Measurements from ENCODE around the gene TUNAR.

The TUNAR gene

GRCh38 chr14:95931384-95931783, 54.8 kb downstream of the TUNAR start:
- Histone ChIP-seq H3K27ac (ENCODE audit: low read depth, low read length, poor library complexity, severe bottlenecking) (no peak overlapping the region), H3K4me3 (ENCODE audit: low read depth, low read length, poor library complexity, severe bottlenecking) (no peak overlapping the region), H3K9ac (ENCODE audit: low read length) (no peak overlapping the region), H2AFZ (ENCODE audit: low read length) (no peak overlapping the region), H4K20me1 (ENCODE audit: insufficient read depth, low read length) (no peaks in the 10 kb centered on the region), H3K4me1 (ENCODE audit: insufficient read depth, low read length, severe bottlenecking) (no peaks in the 10 kb centered on the region), H3K9me2 (ENCODE audit: low read depth, low read length) (no peaks in the 10 kb centered on the region), H3K27me3 (ENCODE audit: insufficient read depth, low read length) (no peaks in the 10 kb centered on the region), H3K4me2 (ENCODE audit: low read length) (no peak overlapping the region), H3K79me2 (ENCODE audit: insufficient read depth, low read length) (no peaks in the 10 kb centered on the region), H3K36me3 (ENCODE audit: insufficient read depth, low read length) (no peaks in the 10 kb centered on the region), H3F3A (ENCODE audit: insufficient read depth, low read length) (no peaks in the 10 kb centered on the region), H3K9me3 (ENCODE audit: low read length) (no peaks in the 10 kb centered on the region)
- TF ChIP-seq EZH2 (IDR thresholded peaks at IDR 0.05; ENCODE audit: borderline replicate concordance, low read length), result no peak
- no peak for TF ChIP-seq CTCF (IDR thresholded peaks at IDR 0.05; ENCODE audit: low read length)

GRCh38 chr14:95935228-95935822, 58.7 kb downstream of the TUNAR start:
- H3K36me3 ChIP-seq (ENCODE audit: insufficient read depth, low read length), result no peaks in the 10 kb centered on the region
- H3K9me3 ChIP-seq (ENCODE audit: low read length), result no peaks in the 10 kb centered on the region
- no peak overlapping the region for H2AFZ ChIP-seq (ENCODE audit: low read length)
- H3K9ac ChIP-seq (ENCODE audit: low read length), result no peak overlapping the region
- no peaks in the 10 kb centered on the region for H3K27me3 ChIP-seq (ENCODE audit: insufficient read depth, low read length)
- H3K27ac ChIP-seq (ENCODE audit: low read depth, low read length, poor library complexity, severe bottlenecking), result no peak overlapping the region
- no peaks in the 10 kb centered on the region for H4K20me1 ChIP-seq (ENCODE audit: insufficient read depth, low read length)
- no peaks in the 10 kb centered on the region for H3F3A ChIP-seq (ENCODE audit: insufficient read depth, low read length)
- H3K9me2 ChIP-seq (ENCODE audit: low read depth, low read length), result no peaks in the 10 kb centered on the region
- TF ChIP-seq CTCF (IDR thresholded peaks at IDR 0.05; ENCODE audit: low read length), result no peak
- no peak for TF ChIP-seq EZH2 (IDR thresholded peaks at IDR 0.05; ENCODE audit: borderline replicate concordance, low read length)
- H3K79me2 ChIP-seq (ENCODE audit: insufficient read depth, low read length), result no peaks in the 10 kb centered on the region
- H3K4me1 ChIP-seq (ENCODE audit: insufficient read depth, low read length, severe bottlenecking), result no peaks in the 10 kb centered on the region
- H3K4me3 ChIP-seq (ENCODE audit: low read depth, low read length, poor library complexity, severe bottlenecking), result no peak overlapping the region
- H3K4me2 ChIP-seq (ENCODE audit: low read length), result no peak overlapping the region

- Histone ChIP-seq H4K20me1 (ENCODE audit: insufficient read depth, low read length) (no peaks in the 10 kb centered on the region), H3K27ac (ENCODE audit: low read depth, low read length, poor library complexity, severe bottlenecking) (no peak overlapping the region), H3F3A (ENCODE audit: insufficient read depth, low read length) (no peaks in the 10 kb centered on the region), H3K9me2 (ENCODE audit: low read depth, low read length) (no peaks in the 10 kb centered on the region), H3K36me3 (ENCODE audit: insufficient read depth, low read length) (no peaks in the 10 kb centered on the region), H3K27me3 (ENCODE audit: insufficient read depth, low read length) (no peaks in the 10 kb centered on the region), H3K4me3 (ENCODE audit: low read depth, low read length, poor library complexity, severe bottlenecking) (no peak overlapping the region), H3K9ac (ENCODE audit: low read length) (no peak overlapping the region), H2AFZ (ENCODE audit: low read length) (no peak overlapping the region), H3K9me3 (ENCODE audit: low read length) (no peaks in the 10 kb centered on the region), H3K4me1 (ENCODE audit: insufficient read depth, low read length, severe bottlenecking) (no peaks in the 10 kb centered on the region), H3K79me2 (ENCODE audit: insufficient read depth, low read length) (no peaks in the 10 kb centered on the region), H3K4me2 (ENCODE audit: low read length) (no peak overlapping the region)
- no peak for TF ChIP-seq CTCF (IDR thresholded peaks at IDR 0.05; ENCODE audit: low read length)
- TF ChIP-seq EZH2 (IDR thresholded peaks at IDR 0.05; ENCODE audit: borderline replicate concordance, low read length), result no peak
Measured at GRCh38 chr14:95936041-95936440, 59.4 kb downstream of the TUNAR start.

Data from OCI-LY1 (cell line).